WTC11 (cell line): Measurements from ENCODE around the gene A2ML1. TPM values are rescaled to one million over a fixed set of nuclear protein-coding genes. Genes with fewer than 3 reads are reported as not detected.

Experiments used
- ATAC-seq: fragments of 200-7000 bp; cut with Tn5 transposase; 2 replicates; pipeline ENCODE4 v1.10.0; 2021; ENCODE audit warnings: mild to moderate bottlenecking, moderate library complexity
- CTCF ChIA-PET: fragments of 300-600 bp; sonication (Branson Sonifier 250); formaldehyde crosslinking; loops from one replicate; lab custom pipeline; 2021; ENCODE audit warnings: antibody characterized with exemption; lab: Charles Lee
- POLR2A ChIA-PET: fragments of 350-600 bp; sonication (Branson Sonifier 250); formaldehyde crosslinking; loops from one replicate; lab custom pipeline; 2021; ENCODE audit warnings: antibody characterized with exemption; lab: Charles Lee
- DNase-seq: peaks from one replicate; pipeline ENCODE4 v3.0.0; 2021; ENCODE audit warnings: low spot score
- H3K27ac Mint-ChIP-seq: 2 replicates; pipeline ENCODE4 v1.8.0; 2021; ENCODE audit warnings: mixed read lengths
- H3K27me3 Mint-ChIP-seq: 2 replicates; pipeline ENCODE4 v1.8.0; 2021; ENCODE audit warnings: low read depth, mild to moderate bottlenecking, moderate library complexity, mixed read lengths
- H3K36me3 Mint-ChIP-seq: 2 replicates; pipeline ENCODE4 v1.8.0; 2021; ENCODE audit warnings: mixed read lengths
- H3K4me1 Mint-ChIP-seq: 2 replicates; pipeline ENCODE4 v1.8.0; 2022; ENCODE audit warnings: mixed read lengths
- H3K4me3 Mint-ChIP-seq: 2 replicates; pipeline ENCODE4 v1.8.0; 2021; ENCODE audit warnings: mild to moderate bottlenecking, moderate library complexity, mixed read lengths
- H3K9me3 Mint-ChIP-seq: 2 replicates; pipeline ENCODE4 v1.8.0; 2021; ENCODE audit warnings: mixed read lengths
- AR ChIP-seq: fragments of 250-450 bp; sonication (Bioruptor Pico); IDR thresholded peaks from 2 replicates; pipeline ENCODE4 v1.9.0; 2021; ENCODE audit warnings: mild to moderate bottlenecking
- ATF2 ChIP-seq: sonication (generic); formaldehyde crosslinking; IDR thresholded peaks from 2 replicates; pipeline ENCODE4 v1.8.1; 2022; ENCODE audit warnings: low read depth, missing genetic modification reagents, borderline replicate concordance
- CREM ChIP-seq: sonication (generic); formaldehyde crosslinking; IDR thresholded peaks from 2 replicates; pipeline ENCODE4 v1.8.1; 2022; ENCODE audit warnings: mild to moderate bottlenecking, missing genetic modification reagents, moderate library complexity
- EMX1 ChIP-seq: fragments of 250-450 bp; sonication (Bioruptor Pico); IDR thresholded peaks from 2 replicates; pipeline ENCODE4 v1.8.0; 2021; ENCODE audit warnings: mild to moderate bottlenecking
- JUN ChIP-seq: sonication (generic); formaldehyde crosslinking; IDR thresholded peaks from 2 replicates; pipeline ENCODE4 v1.8.0; 2023; ENCODE audit warnings: mild to moderate bottlenecking, missing genetic modification reagents
- NR2C2 ChIP-seq: sonication (generic); formaldehyde crosslinking; IDR thresholded peaks from 2 replicates; pipeline ENCODE4 v1.8.0; 2022; ENCODE audit warnings: mild to moderate bottlenecking, missing genetic modification reagents
- NR3C1 ChIP-seq: sonication (generic); formaldehyde crosslinking; conservative IDR thresholded peaks from 2 replicates; pipeline ENCODE4 v1.8.1; 2023; ENCODE audit warnings: low read depth, mild to moderate bottlenecking, missing genetic modification reagents
- PREB ChIP-seq: sonication (generic); formaldehyde crosslinking; IDR thresholded peaks from 2 replicates; pipeline ENCODE4 v1.8.1; 2022; ENCODE audit warnings: mild to moderate bottlenecking, missing genetic modification reagents, moderate library complexity, borderline replicate concordance
- SMAD4 ChIP-seq: sonication (generic); formaldehyde crosslinking; IDR thresholded peaks from 2 replicates; pipeline ENCODE4 v1.8.0; 2022; ENCODE audit warnings: mild to moderate bottlenecking, missing genetic modification reagents
- ZBTB43 ChIP-seq: sonication (generic); formaldehyde crosslinking; IDR thresholded peaks from 2 replicates; pipeline ENCODE4 v1.8.1; 2023; ENCODE audit warnings: mild to moderate bottlenecking, missing genetic modification reagents
- ZNF425 ChIP-seq: fragments of 250-450 bp; sonication (Bioruptor Pico); conservative IDR thresholded peaks from 2 replicates; pipeline ENCODE4 v1.9.0; 2021; ENCODE audit warnings: mild to moderate bottlenecking
- ZNF532 ChIP-seq: fragments of 250-450 bp; sonication (Bioruptor Pico); IDR thresholded peaks from 2 replicates; pipeline ENCODE4 v1.9.0; 2021; ENCODE audit warnings: mild to moderate bottlenecking, borderline replicate concordance
- total RNA-seq: library from RNA; stranded (reverse); gene quantifications from 3 replicates; pipeline ENCODE4 v1.2.3, GENCODE V29; 2021

A2ML1 gene
- total RNA-seq, 1 experiment from 2014 or later: 10.5 TPM

- CTCF ChIA-PET: interaction anchor here (0.7 to 2.3 kb wide), 7 partner anchors 9 to 379 kb away, joined by 3 to 10 read pairs (median 3); partner anchors contain the start of gene M6PR
- H3K27me3 Mint-ChIP-seq: no peaks in the 10 kb centered on the region; the same call in 1 of the 2 replicates
- peaks cover 62% of the 10 kb centered on the region for H3K4me1 Mint-ChIP-seq
- no peak overlapping the region for H3K4me3 Mint-ChIP-seq
- TF ChIP-seq ATF2 (no peak), SMAD4 (CRISPR knock-in tag) (no peak), ZBTB43 (CRISPR knock-in tag) (no peak), NR3C1 (CRISPR knock-in tag) (no peak), CREM (CRISPR knock-in tag) (no peak), JUN (CRISPR knock-in tag) (no peak), AR (no peak), EMX1 (CRISPR knock-in tag) (no peak), NR2C2 (CRISPR knock-in tag) (no peak), PREB (CRISPR knock-in tag) (no peak)
- TF ChIP-seq, all 79 proteins: peak for 0
- H3K36me3 Mint-ChIP-seq: peaks cover 32% of the 10 kb centered on the region
- H3K9me3 Mint-ChIP-seq: peaks cover 20% of the 10 kb centered on the region
- H3K27ac Mint-ChIP-seq: peak overlapping the region; percentile 51
- peak; percentile 12 for ATAC-seq
- POLR2A ChIA-PET: interaction anchor here (1.5 kb wide), 1 partner anchor 32 kb away, joined by 3 read pairs; no protein-coding TSS in a partner anchor
- no peak for DNase-seq
Observed at GRCh38 chr12:8828257-8829124, 6.1 kb downstream of the A2ML1 start.

- ATAC-seq: no peak
Observed at GRCh38 chr12:8829125-8829518, 6.7 kb downstream of the A2ML1 start.

More at GRCh38 chr12:8829125-8829518, 6.7 kb downstream of the A2ML1 start:
- Mint-ChIP-seq H3K4me3 (no peak overlapping the region), H3K36me3 (peaks cover 32% of the 10 kb centered on the region), H3K27me3 (no peaks in the 10 kb centered on the region; the same call in 1 of the 2 replicates), H3K9me3 (peaks cover 20% of the 10 kb centered on the region), H3K4me1 (peaks cover 62% of the 10 kb centered on the region), H3K27ac (peak overlapping the region; percentile 51)
- DNase-seq: no peak
- ChIA-PET CTCF (interaction anchor here (0.7 to 2.3 kb wide), 6 partner anchors 10 to 380 kb away, joined by 3 to 10 read pairs (median 3); partner anchors contain the start of gene M6PR), POLR2A (interaction anchor here (1.5 kb wide), 1 partner anchor 31 kb away, joined by 3 read pairs; no protein-coding TSS in a partner anchor)
- TF ChIP-seq ZNF425 (CRISPR knock-in tag) (no peak), ZNF532 (CRISPR knock-in tag) (no peak)
